GM21390 (cell line): Measurements from ENCODE around the gene AZU1.
"Not testable (repeated sequence)": the region's sequence is repeated elsewhere in the genome, so short reads cannot be mapped to it uniquely, and the experiment has no call there.

Experiments
- ATAC-seq: cut with Tn5 transposase; IDR thresholded peaks from one replicate; pipeline ENCODE4 v1.9.1; 2021; ENCODE audit not compliant: unreplicated experiment

The AZU1 gene

DNA sequence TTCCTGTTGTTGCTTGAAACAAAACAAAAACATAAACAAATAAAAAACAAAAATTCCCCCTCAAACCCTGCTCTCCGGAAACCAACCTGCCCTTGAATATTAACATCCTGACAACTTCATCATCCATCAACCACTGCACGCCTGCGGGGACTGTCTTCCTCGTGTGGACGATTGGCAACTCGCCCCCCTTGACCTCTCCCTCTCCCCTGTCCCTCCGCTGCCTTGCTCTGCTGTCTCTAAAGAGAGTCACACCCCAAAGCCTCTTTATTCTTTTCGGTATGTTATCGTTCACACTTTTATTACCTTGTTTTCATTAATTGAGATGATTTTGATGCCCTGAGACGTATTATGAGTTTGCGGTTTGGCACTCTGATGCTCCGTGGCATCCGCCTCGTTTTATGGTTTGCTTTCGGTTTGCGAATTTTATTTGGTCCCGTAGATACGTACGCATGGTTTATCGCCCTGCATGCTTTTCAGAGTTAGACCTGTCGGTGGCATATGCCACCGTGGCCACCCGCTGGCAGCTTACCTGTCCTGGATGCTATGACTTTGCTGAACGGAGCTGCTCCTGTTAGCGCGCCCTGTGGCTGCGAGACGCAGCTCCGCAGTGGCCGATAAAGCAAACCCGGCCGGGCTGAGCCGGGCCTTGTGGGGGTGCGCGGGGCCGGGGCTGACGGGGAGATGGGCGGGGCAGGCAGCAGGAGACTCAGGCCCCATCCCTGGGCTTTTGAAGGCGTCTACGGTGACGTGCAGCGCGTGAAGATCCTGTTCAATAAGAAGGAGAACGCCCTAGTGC lies 19.8 kb upstream of the AZU1 start:
- no peak for ATAC-seq

GRCh38 chr19:808423-808775 lies 19.2 kb upstream of the AZU1 start:
- no peak for ATAC-seq

DNA sequence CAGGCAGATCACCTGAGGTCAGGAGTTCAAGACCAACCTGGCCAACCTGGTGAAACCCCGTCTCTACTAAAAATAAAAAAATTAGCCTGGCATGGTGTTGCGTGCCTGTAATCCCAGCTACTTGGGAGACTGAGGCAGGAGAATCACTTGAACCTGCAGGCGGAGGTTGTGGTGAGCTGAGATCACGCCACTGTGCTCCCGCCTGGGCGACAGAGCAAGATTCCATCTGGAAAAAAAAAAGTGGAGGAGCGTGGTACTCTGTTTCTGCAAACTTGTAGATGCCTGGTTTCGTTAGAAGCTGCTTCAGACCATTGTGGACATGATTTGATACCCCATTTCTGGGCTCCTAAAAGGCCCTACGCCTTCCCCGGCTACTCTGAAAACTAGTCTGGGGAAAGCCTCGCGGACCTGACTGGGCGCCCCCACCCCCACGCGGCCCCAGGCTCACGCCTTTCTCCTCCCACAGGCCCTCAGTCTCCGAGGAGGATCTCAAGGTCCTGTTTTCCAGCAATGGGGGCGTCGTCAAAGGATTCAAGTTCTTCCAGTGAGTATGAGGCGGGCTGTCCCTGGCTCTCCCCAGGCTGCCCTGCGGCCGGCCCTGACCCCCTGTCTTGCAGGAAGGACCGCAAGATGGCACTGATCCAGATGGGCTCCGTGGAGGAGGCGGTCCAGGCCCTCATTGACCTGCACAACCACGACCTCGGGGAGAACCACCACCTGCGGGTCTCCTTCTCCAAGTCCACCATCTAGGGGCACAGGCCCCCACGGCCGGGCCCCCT lies 17.4 kb upstream of the AZU1 start:
- ATAC-seq: no peak

- no peak for ATAC-seq
These were observed 16.7 kb upstream of the AZU1 start for GRCh38 chr19:810883-811489.

DNA sequence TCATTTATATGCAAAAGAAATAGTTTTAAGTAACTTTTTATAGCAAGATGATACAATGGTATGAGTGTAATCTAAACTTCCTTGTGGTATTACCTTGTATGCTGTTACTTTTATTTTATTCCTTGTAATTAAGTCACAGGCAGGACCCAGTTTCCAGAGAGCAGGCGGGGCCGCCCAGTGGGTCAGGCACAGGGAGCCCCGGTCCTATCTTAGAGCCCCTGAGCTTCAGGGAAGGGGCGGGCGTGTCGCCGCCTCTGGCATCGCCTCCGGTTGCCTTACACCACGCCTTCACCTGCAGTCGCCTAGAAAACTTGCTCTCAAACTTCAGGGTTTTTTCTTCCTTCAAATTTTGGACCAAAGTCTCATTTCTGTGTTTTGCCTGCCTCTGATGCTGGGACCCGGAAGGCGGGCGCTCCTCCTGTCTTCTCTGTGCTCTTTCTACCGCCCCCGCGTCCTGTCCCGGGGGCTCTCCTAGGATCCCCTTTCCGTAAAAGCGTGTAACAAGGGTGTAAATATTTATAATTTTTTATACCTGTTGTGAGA lies 16.1 kb upstream of the AZU1 start:
- ATAC-seq: no peak

- ATAC-seq: no peak
These were observed 15.4 kb upstream of the AZU1 start for GRCh38 chr19:812049-812746.

DNA sequence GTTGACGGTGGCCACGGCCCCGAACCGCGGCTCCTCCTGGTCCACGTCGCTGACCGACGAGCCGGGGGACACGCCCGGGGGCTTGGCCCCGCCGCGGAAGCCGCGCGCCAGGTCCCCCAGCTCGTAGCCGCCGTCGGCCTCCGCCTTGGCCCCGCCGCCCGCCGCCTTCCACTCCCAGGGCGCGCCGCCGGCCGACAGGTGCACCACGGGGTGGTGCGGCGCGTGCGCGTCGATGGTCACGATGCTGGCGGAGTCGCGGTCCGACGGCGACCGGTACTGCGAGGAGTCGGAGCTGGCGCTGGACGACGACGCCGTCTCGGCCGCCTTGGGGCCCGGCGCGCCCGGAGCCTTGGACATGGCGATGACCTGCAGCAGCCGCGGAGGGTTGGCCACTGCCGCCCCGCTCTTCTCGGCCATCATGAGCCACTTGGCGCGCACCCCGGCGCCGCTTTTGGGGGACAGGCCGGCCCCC lies 14.9 kb upstream of the AZU1 start:
- ATAC-seq: no peak

DNA sequence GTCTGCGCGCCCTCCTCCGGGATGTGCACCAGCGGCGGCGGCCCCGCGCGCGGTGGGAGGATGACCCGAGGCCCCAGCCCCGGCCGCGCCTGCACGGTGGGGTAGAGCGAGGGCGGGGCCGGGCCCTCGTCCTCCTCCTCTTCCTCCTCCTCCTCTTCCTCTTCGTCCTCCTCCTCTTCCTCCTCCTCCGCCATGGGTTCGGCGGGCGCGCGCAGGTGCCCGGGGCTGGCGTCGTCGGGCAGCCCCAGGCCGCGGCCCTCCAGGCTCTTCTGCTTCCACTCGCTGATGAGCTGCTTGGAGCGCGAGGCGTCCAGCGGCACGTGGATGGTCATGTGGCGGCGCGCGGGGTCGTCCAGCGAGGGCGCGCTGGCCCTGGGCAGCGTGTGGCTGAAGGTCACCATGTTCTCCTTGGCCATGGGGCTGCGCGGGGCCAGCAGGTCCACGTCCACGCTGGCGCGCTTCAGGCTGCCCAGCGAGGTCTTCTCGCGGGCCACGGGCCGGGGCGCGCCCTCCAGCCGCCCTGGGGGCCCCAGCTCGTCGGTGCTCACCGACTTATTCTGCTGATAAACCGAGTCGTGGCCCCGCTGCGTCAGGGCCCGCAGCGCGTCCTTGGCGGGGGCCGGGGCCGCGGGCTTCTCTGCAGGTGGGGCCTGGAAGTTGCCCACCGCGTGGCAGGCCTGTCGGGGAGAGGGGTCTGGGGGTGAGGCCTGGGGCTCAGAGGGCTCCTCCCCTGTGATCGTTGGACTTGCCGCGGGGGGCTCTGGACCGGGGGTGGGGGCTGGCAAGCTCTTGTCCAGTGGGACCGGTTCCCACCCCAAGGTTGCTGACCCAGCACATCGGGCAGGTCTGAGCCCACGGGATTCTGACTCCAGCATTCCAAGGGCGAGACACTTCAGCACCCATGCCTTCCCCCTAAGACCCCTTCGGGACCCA lies 14.2 kb upstream of the AZU1 start:
- ATAC-seq: no peak

- ATAC-seq: no peak
These were observed 13.2 kb upstream of the AZU1 start for GRCh38 chr19:814152-815078.

- ATAC-seq: no peak
These were observed 12.4 kb upstream of the AZU1 start for GRCh38 chr19:815079-815774.

- ATAC-seq: no peak
These were observed 11.7 kb upstream of the AZU1 start for GRCh38 chr19:815775-816499.

DNA sequence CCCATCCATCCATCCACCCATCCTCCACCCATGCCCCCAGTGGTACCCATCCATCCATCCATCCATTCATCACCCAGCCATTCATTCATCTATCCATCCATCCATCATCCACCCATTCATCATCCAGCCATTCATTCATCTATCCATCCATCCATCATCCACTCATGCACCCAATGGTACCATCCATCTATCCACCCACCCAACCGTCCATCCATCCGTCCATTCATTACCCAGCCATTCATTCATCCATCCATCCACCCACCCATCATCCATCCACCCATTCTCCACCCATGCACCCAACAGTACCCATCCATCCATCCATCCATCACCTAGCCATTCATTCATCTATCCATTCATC lies 11.2 kb upstream of the AZU1 start:
- ATAC-seq: no peak

DNA sequence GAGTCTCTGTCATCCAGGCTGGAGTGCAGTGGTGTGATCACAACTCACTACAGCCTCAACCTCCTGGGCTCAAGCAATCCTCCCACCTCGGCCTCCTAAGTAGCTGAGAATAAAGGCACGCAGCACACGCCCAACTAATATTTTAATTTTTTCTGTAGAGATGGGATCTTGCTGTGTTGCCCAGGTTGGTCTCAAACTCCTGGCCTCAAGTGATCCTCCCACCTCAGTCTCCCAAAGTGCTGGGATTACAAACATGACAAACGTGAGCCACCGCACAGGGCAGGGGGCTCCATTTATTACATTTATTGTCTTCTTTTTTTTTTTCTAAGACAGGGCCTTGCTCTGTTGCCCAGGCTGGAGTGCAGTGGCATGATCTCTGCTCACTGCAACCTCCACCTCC lies 7.4 kb upstream of the AZU1 start:
- not testable (repeated sequence) for ATAC-seq

DNA sequence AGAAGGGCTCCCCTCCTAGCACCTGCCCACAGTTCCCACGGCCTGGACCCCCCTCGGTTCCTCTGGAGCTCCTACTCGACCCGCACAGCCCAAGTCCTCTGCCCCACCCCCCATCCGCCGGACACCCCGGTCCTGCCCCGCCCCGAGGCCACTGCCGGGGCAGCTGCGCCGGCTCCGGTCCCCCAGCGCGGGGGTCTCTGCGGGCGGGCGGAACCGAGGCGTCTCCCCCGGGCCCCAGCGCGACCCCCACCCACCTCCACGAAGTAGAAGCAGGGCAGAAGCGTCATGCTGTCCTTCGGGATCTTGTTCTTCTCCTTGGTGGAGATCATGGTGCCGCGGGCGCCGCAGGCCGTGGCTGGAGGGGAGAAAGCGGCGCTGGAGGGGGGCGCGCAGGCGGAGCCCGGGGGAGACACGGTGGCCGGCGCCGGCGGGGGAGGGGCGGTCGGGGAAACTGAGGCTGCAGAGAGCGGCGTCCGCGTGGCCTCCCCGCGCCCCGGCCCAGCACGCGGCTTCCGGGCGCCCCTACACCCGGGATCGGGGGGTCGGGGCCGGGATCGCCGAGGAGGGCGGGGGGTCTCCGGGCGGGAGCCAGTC lies 6.3 kb upstream of the AZU1 start:
- ATAC-seq: no peak

- ATAC-seq: no peak
These were observed 5.7 kb upstream of the AZU1 start, which contains the start of gene PLPPR3 for GRCh38 chr19:821825-822503. PLPPR3 (minus strand) TSS chr19:821955; CDS start chr19:821559, 396 bp downstream.

GRCh38 chr19:823565-824121 lies 4.0 kb upstream of the AZU1 start:
- ATAC-seq: no peak
